ENCODE measurements around the gene CHRNB4.

GRCh38 chr15:78597583-78597982, 43.4 kb downstream of the CHRNB4 start:
- TF ChIP-seq, protein P1, sequence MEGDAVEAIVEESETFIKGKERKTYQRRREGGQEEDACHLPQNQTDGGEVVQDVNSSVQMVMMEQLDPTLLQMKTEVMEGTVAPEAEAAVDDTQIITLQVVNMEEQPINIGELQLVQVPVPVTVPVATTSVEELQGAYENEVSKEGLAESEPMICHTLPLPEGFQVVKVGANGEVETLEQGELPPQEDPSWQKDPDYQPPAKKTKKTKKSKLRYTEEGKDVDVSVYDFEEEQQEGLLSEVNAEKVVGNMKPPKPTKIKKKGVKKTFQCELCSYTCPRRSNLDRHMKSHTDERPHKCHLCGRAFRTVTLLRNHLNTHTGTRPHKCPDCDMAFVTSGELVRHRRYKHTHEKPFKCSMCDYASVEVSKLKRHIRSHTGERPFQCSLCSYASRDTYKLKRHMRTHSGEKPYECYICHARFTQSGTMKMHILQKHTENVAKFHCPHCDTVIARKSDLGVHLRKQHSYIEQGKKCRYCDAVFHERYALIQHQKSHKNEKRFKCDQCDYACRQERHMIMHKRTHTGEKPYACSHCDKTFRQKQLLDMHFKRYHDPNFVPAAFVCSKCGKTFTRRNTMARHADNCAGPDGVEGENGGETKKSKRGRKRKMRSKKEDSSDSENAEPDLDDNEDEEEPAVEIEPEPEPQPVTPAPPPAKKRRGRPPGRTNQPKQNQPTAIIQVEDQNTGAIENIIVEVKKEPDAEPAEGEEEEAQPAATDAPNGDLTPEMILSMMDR (IDR thresholded peaks at IDR 0.05) = no peak
- no peak for TF ChIP-seq POLR2A (IDR thresholded peaks at IDR 0.05)
